DOHH2 (cell line): Measurements from ENCODE around the gene FRYL.
"Not testable (repeated sequence)": the region's sequence is repeated elsewhere in the genome, so short reads cannot be mapped to it uniquely, and the experiment has no call there.

ENCODE experiments used
- H3F3A ChIP-seq: fragments of 200-600 bp; sonication (generic), shearing (Covaris generic); 2 replicates; pipeline ENCODE4 v1.6.0; 2016; ENCODE audit warnings: antibody characterized with exemption, mild to moderate bottlenecking; ENCODE audit not compliant: control insufficient read depth, insufficient read depth
- H3K27ac ChIP-seq: fragments of 200-600 bp; sonication (generic); 2 replicates; pipeline ENCODE4 v1.5.1; 2014; ENCODE audit warnings: low read depth, mild to moderate bottlenecking, low read length, moderate library complexity
- H3K27me3 ChIP-seq: fragments of 200-600 bp; sonication (generic); 2 replicates; pipeline ENCODE4 v1.6.1; 2014; ENCODE audit warnings: mild to moderate bottlenecking, low read length, mixed read lengths; ENCODE audit not compliant: control insufficient read depth
- H3K36me3 ChIP-seq: fragments of 200-600 bp; sonication (generic); 2 replicates; pipeline ENCODE4 v1.6.1; 2014; ENCODE audit warnings: mild to moderate bottlenecking, low read length, moderate library complexity, mixed read lengths; ENCODE audit not compliant: control insufficient read depth
- H3K4me1 ChIP-seq: fragments of 200-600 bp; sonication (generic); 2 replicates; pipeline ENCODE4 v1.6.1; 2014; ENCODE audit warnings: mild to moderate bottlenecking, low read length, mixed read lengths; ENCODE audit not compliant: control insufficient read depth
- H3K4me2 ChIP-seq: fragments of 200-600 bp; sonication (generic); 2 replicates; pipeline ENCODE4 v1.6.0; 2014; ENCODE audit warnings: mild to moderate bottlenecking, low read length, moderate library complexity
- H3K4me3 ChIP-seq: fragments of 200-600 bp; sonication (generic); 2 replicates; pipeline ENCODE4 v1.5.1; 2014; ENCODE audit warnings: mild to moderate bottlenecking, low read length, mixed read lengths
- H3K79me2 ChIP-seq: fragments of 200-600 bp; sonication (generic); 2 replicates; pipeline ENCODE4 v1.6.1; 2014; ENCODE audit warnings: mild to moderate bottlenecking, low read length, mixed read lengths; ENCODE audit not compliant: control insufficient read depth
- H3K9me2 ChIP-seq: fragments of 200-600 bp; sonication (generic); replicated peaks from 2 replicates; pipeline ENCODE4 v1.6.1; 2014; ENCODE audit warnings: mild to moderate bottlenecking, low read length, mixed read lengths; ENCODE audit not compliant: control insufficient read depth
- H3K9me3 ChIP-seq: fragments of 200-600 bp; sonication (generic); 2 replicates; pipeline ENCODE4 v1.6.1; 2014; ENCODE audit warnings: antibody characterized with exemption, low read length, mixed read lengths; ENCODE audit not compliant: control insufficient read depth, insufficient read depth
- H4K20me1 ChIP-seq: fragments of 200-600 bp; sonication (generic); 2 replicates; pipeline ENCODE4 v1.6.0; 2014; ENCODE audit warnings: low read depth, mild to moderate bottlenecking, antibody characterized with exemption, low read length, moderate library complexity; ENCODE audit not compliant: control insufficient read depth, insufficient read depth
- EZH2phosphoT487 ChIP-seq: fragments of 200-600 bp; sonication (generic); IDR thresholded peaks from 2 replicates; pipeline ENCODE4 v1.6.1; 2017; ENCODE audit warnings: borderline replicate concordance, mild to moderate bottlenecking, antibody characterized with exemption, low read length, moderate library complexity, mixed read lengths
- TF ChIP-seq, protein P1 (sequence below): fragments of 200-600 bp; sonication (generic); IDR thresholded peaks from one replicate; pipeline ENCODE4 v1.5.1; 2014; ENCODE audit warnings: antibody characterized with exemption, mild to moderate bottlenecking, low read depth, low read length; ENCODE audit not compliant: poor library complexity, severe bottlenecking

The FRYL gene

DNA sequence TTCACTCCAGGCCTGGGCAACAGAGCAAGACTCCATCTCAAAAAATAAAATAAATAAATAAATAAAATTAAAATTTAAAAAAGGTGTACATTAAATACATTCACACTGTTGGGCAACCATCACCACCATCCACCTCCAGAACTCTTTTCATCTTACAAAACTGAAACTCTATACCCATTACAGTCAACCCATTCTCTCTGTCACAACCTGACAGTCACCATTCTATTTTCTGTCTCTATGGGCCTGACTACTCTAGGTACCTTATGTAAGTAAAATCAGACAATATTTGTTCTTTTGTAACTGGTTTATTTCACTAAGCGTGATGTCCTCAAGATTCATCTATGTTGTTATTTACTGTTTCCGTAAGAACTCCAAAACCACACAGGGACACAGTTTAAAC lies 59.6 kb downstream of the FRYL start:
- no peaks in the 10 kb centered on the region for H3K4me1 ChIP-seq
- H3K27ac ChIP-seq, result no peak overlapping the region
- H3K9me3 ChIP-seq, result peaks cover 4% of the 10 kb centered on the region; the same call in 1 of the 2 replicates
- TF ChIP-seq EZH2phosphoT487, result no peak
- TF ChIP-seq, protein P1, sequence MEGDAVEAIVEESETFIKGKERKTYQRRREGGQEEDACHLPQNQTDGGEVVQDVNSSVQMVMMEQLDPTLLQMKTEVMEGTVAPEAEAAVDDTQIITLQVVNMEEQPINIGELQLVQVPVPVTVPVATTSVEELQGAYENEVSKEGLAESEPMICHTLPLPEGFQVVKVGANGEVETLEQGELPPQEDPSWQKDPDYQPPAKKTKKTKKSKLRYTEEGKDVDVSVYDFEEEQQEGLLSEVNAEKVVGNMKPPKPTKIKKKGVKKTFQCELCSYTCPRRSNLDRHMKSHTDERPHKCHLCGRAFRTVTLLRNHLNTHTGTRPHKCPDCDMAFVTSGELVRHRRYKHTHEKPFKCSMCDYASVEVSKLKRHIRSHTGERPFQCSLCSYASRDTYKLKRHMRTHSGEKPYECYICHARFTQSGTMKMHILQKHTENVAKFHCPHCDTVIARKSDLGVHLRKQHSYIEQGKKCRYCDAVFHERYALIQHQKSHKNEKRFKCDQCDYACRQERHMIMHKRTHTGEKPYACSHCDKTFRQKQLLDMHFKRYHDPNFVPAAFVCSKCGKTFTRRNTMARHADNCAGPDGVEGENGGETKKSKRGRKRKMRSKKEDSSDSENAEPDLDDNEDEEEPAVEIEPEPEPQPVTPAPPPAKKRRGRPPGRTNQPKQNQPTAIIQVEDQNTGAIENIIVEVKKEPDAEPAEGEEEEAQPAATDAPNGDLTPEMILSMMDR, result no peak
- no peak overlapping the region for H3K4me2 ChIP-seq
- H4K20me1 ChIP-seq, result 0 out of 2 replicates have a peak, but pooled peaks cover 5% of the 10 kb centered on the region
- no peaks in the 10 kb centered on the region for H3K36me3 ChIP-seq
- H3K79me2 ChIP-seq, result peaks cover 81% of the 10 kb centered on the region
- H3K27me3 ChIP-seq, result no peaks in the 10 kb centered on the region
- no peak overlapping the region for H3K4me3 ChIP-seq
- H3K9me2 ChIP-seq, result no peaks in the 10 kb centered on the region
- H3F3A ChIP-seq, result no peaks in the 10 kb centered on the region

DNA sequence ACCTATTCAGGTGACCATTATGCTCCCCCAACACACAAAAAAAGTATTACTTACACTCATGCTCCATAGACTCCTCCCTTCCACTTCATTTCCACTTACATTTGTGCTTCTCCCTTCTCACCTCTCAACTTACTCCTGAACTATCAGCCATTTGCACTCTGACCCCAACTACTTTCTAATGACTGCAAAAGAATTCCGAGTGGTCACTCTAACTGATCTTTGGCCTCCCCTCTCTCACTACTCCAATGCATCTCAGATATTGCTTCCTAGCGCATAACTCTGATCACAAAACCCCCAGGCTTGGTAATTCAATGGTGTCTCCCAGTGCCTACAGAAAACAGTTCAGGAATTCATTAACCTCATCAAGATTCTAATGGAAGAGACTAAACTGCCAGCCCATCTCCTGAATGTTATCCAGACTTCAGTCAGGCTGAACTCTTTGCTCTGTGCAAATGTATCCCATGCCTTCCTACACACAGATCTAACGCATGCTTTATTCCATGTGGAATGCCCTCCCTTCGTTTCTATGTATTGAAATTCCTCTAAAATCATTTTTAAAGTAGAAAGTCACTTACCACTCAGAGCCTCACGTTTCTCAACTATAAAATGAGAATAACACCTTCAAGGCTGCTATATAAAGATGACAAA lies 61.1 kb downstream of the FRYL start:
- H3K9me3 ChIP-seq, result peaks cover 4% of the 10 kb centered on the region; the same call in 1 of the 2 replicates

DNA sequence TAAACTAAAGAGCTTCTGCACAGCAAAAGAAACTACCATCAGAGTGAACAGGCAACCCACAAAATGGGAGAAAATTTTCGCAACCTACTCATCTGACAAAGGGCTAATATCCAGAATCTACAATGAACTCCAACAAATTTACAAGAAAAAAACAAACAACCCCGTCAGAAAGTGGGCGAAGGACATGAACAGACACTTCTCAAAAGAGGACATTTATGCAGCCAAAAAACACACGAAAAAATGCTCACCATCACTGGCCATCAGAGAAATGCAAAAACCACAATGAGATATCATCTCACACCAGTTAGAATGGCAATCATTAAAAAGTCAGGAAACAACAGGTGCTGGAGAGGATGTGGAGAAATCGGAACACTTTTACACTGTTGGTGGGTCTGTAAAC lies 63.8 kb downstream of the FRYL start:
- not testable (repeated sequence) for H3K4me2 ChIP-seq, H3K27me3 ChIP-seq, H3K4me1 ChIP-seq, H4K20me1 ChIP-seq, H3K27ac ChIP-seq, H3K36me3 ChIP-seq, H3K9me2 ChIP-seq, H3F3A ChIP-seq, H3K4me3 ChIP-seq, H3K9me3 ChIP-seq
- peaks cover 45% of the 10 kb centered on the region for H3K79me2 ChIP-seq

More for the DNA sequence above, 61.1 kb downstream of the FRYL start:
- no peaks in the 10 kb centered on the region for H3K36me3 ChIP-seq
- H3K27me3 ChIP-seq, result no peaks in the 10 kb centered on the region
- TF ChIP-seq, protein P1, result no peak
- TF ChIP-seq EZH2phosphoT487, result no peak
- no peaks in the 10 kb centered on the region for H3F3A ChIP-seq
- H3K4me1 ChIP-seq, result no peaks in the 10 kb centered on the region
- no peak overlapping the region for H3K4me2 ChIP-seq
- peaks cover 66% of the 10 kb centered on the region for H3K79me2 ChIP-seq
- no peak overlapping the region for H3K4me3 ChIP-seq
- no peaks in the 10 kb centered on the region for H3K9me2 ChIP-seq
- H3K27ac ChIP-seq, result no peak overlapping the region
- H4K20me1 ChIP-seq, result 0 out of 2 replicates have a peak, but pooled peaks cover 5% of the 10 kb centered on the region

DNA sequence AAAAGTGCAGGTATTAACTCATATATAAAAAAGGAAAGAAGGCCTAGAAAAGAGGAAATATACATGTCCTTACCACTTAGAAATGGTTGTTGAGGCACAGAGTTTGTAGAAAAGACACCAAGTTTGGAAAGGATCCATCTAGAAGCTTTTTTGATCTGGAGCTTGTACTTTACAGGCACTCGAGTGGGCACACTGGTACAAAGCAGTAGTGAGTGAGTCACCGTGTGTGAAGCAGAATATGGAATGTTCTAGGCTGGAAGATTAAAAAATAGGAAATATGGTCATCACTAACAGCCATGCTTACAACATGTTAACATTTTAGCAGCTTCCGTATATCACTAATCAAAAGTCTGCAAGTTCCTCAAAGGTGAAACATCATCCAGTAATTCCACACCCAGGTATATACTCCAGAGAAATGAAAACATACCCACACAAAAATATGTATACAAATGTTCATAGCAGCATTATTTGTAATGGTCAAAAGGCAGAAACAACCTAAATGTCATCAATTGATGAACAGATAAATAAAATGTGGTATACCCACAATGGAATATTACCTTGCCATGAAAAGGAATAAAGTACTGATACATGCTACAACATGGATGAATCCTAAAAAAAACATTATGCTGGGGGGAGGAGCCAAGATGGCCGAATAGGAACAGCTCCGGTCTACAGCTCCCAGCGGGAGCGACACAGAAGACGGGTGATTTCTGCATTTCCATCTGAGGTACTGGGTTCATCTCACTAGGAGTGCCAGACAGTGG lies 69.5 kb downstream of the FRYL start:
- Histone ChIP-seq H3K9me2 (no peaks in the 10 kb centered on the region), H3K4me1 (no peaks in the 10 kb centered on the region), H3K36me3 (peaks cover 26% of the 10 kb centered on the region), H4K20me1 (no peaks in the 10 kb centered on the region), H3K4me3 (no peak overlapping the region), H3K9me3 (no peaks in the 10 kb centered on the region), H3F3A (no peaks in the 10 kb centered on the region), H3K79me2 (peaks cover 31% of the 10 kb centered on the region), H3K27ac (no peak overlapping the region), H3K4me2 (no peak overlapping the region), H3K27me3 (no peaks in the 10 kb centered on the region)
- TF ChIP-seq, protein P1, result no peak
- TF ChIP-seq EZH2phosphoT487, result no peak
